ENCODE results near the gene ENO1. TPM values are rescaled to one million over a fixed set of nuclear protein-coding genes. Genes with fewer than 3 reads are reported as not detected.

ENO1 gene
- total and polyA plus RNA-seq, 2 of the 8 experiments (the other 6 are each of a cell fraction or from before 2014, with no cell fraction given), result 1,763 to 2,117 TPM

DNA sequence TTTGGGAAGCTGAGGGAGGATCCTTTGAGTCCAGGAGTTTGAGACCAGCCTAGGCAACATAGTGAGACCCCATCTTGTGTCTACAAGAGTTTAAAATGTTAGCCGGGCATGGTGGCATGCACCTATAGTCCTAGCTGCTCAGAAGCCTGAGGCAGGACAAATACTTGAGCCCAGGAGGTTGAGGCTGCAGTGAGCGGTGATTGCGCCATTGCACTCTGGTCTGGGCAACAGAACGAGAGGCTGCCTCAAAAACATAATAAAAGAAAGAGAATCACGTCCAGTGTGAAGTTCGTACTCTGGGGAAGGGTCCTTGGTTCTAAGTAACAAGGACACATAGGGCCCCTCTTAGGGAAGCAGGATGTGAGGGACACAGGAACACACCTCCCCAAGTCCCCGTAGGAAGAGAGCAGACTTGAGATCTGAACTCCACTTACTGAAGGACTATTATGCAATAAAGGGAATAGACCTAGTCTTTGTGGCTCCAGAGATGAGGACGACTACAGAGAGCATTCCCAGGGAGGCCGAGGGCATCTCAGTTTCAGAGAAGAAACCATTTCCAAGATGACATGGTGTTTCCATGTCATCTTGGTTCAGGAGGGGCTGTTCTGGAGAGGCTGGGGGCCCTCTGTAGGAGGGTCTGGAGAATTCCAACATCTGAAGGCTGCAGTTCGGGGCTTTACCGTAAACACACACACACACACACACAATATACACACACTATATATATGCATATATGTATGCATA, 10.8 kb upstream of the ENO1 start:
- Histone ChIP-seq H4K91ac (replicated peaks; ENCODE audit: insufficient read length, low read length) (no peak overlapping the region), H3K36me3 (ENCODE audit: control insufficient read depth in 2 of 4, insufficient read depth in 4 of 4, low read length in 3 of 4) (no peaks in the 10 kb centered on the region), H2AK5ac (ENCODE audit: low read depth, low read length) (no peak overlapping the region), H2BK12ac (ENCODE audit: low read depth, low read length) (no peak overlapping the region), H3K18ac (ENCODE audit: extremely low read depth, low read length) (no peak overlapping the region), H3K4me3 (ENCODE audit: extremely low read depth in 1 of 4, insufficient read depth in 2 of 4, low read depth in 3 of 4, low read length in 4 of 4) (no peak overlapping the region), H3K79me1 (ENCODE audit: low read depth, low read length) (no peaks in the 10 kb centered on the region), H3K4ac (replicated peaks; ENCODE audit: insufficient read length, low read depth, low read length) (no peak overlapping the region), H3K79me2 (ENCODE audit: control insufficient read depth in 1 of 2, insufficient read depth in 2 of 2, low read length in 2 of 2) (no peaks in the 10 kb centered on the region), H3K23ac (ENCODE audit: insufficient read length) (no peak overlapping the region), H2BK15ac (ENCODE audit: low read length) (no peak overlapping the region), H3K14ac (ENCODE audit: insufficient read length) (no peak overlapping the region), H3K4me2 (ENCODE audit: insufficient read depth in 1 of 2, low read depth in 2 of 2, low read length in 2 of 2) (no peak overlapping the region), H4K8ac (ENCODE audit: extremely low read depth, insufficient read depth, low read length) (no peak overlapping the region), H3K4me1 (replicated peaks in 1 of 4; ENCODE audit: control insufficient read depth in 3 of 4, insufficient read depth in 4 of 4, low read length in 3 of 4) (no peaks in the 10 kb centered on the region), H3K27ac (ENCODE audit: low read depth, low read length) (no peak overlapping the region), H3K56ac (replicated peaks; ENCODE audit: insufficient read length, low read depth, low read length) (no peak overlapping the region), H3K9ac (replicated peaks in 1 of 4; ENCODE audit: extremely low read depth in 1 of 4, low read depth in 3 of 4, low read length in 3 of 4) (no peak overlapping the region), H2BK5ac (ENCODE audit: low read depth, low read length) (no peak overlapping the region), H3K27me3 (replicated peaks in 1 of 4; ENCODE audit: control insufficient read depth in 3 of 4, extremely low read depth in 1 of 4, insufficient read depth in 3 of 4, low read length in 3 of 4) (no peaks in the 10 kb centered on the region; a peak in 1 of 7 replicates), H4K20me1 (replicated peaks in 1 of 2; ENCODE audit: control insufficient read depth in 1 of 2, insufficient read depth in 2 of 2, low read length in 2 of 2) (peaks cover 0 to under 1% of the 10 kb centered on the region in 2 experiments), H2BK120ac (replicated peaks; ENCODE audit: low read depth, low read length) (no peak overlapping the region), H3K23me2 (ENCODE audit: low read depth, low read length) (no peaks in the 10 kb centered on the region), H2AFZ (ENCODE audit: low read length) (no peak overlapping the region; the same call in 1 of the 2 replicates), H4K5ac (ENCODE audit: insufficient read length, low read depth, low read length) (no peak overlapping the region), H3K9me3 (ENCODE audit: insufficient read depth in 2 of 2, low read depth in 1 of 2, low read length in 1 of 2) (no peaks in the 10 kb centered on the region), H2BK20ac (ENCODE audit: low read length) (no peak overlapping the region)
- POLR2A ChIA-PET (ENCODE audit: partially characterized antibody), result interaction anchor here (2.2 kb wide), 1 partner anchor 11 kb away, joined by 8 read pairs; the partner anchor contains the start of gene ENO1
- FAIRE-seq (no peak), DNase-seq (ENCODE audit: low read depth in 1 of 2, low spot score in 2 of 2) (no peak)
- TF ChIP-seq MAFK (IDR thresholded peaks at IDR 0.05; ENCODE audit: low read depth, low read length) (no peak), SRF (IDR thresholded peaks at IDR 0.05; ENCODE audit: low read depth, low read length) (no peak), SAP30 (IDR thresholded peaks at IDR 0.05; ENCODE audit: insufficient read depth, insufficient replicate concordance, low read length) (no peak), JUND (IDR thresholded peaks at IDR 0.05; ENCODE audit: low read length) (no peak), RXRA (IDR thresholded peaks at IDR 0.05; ENCODE audit: insufficient read depth, low read depth, low read length) (no peak), JUN (IDR thresholded peaks at IDR 0.05; ENCODE audit: low read depth, low read length) (no peak), GTF2F1 (IDR thresholded peaks at IDR 0.05; ENCODE audit: borderline replicate concordance, low read depth, low read length) (no peak), BRCA1 (IDR thresholded peaks at IDR 0.05; ENCODE audit: low read depth, low read length) (no peak), EGR1 (IDR thresholded peaks at IDR 0.05; ENCODE audit: borderline replicate concordance, low read depth, low read length) (no peak), ASH2L (IDR thresholded peaks at IDR 0.05; ENCODE audit: low read length) (no peak)
- 86% methylated on average over 11 of the region's 11 CpGs; no CpG with 5 or more reads in 1 of the 2 experiments for WGBS, 2 experiments (ENCODE audit: extremely low coverage in 1 of 2, insufficient coverage in 1 of 2, insufficient read length in 1 of 2, insufficient replicate concordance in 2 of 2, low coverage in 1 of 2, low lambda C conversion rate in 2 of 2, missing lambda C conversion rate in 1 of 2)
- CTCF ChIA-PET (ENCODE audit: partially characterized antibody), result no interaction called here

All from H1 (cell line).